Esophagus squamous epithelium (tissue), 4 donors: ENCODE measurements around the gene SOHLH2.

Source experiments
- CTCF ChIP-seq, 6 experiments: fragments of 450-650 bp in 4 of 6; fragments of 200-600 bp in 2 of 6; sonication (generic) in 2 of 6; IDR thresholded peaks; one replicate each; pipeline ENCODE4 v1.5.1; 2016 to 2019; ENCODE audit warnings: antibody characterized with exemption in 6 of 6, mild to moderate bottlenecking in 4 of 6, moderate library complexity in 4 of 6
- POLR2A ChIP-seq, 4 donors: fragments of 450-650 bp; IDR thresholded peaks; one replicate each; pipeline ENCODE4 v1.6.1; 2017; ENCODE audit warnings: antibody characterized with exemption in 4 of 4, mild to moderate bottlenecking in 4 of 4, moderate library complexity in 3 of 4

GRCh38 chr13:36212789-36213188 lies 1.6 kb downstream of the SOHLH2 start:
- no peak for TF ChIP-seq CTCF (IDR thresholded peaks at IDR 0.05)
- TF ChIP-seq POLR2A (IDR thresholded peaks at IDR 0.05), result no peak
